ENCODE data around the gene P3H2. TPM values are rescaled to one million over a fixed set of nuclear protein-coding genes. Genes with fewer than 3 reads are reported as not detected.
"Not testable (repeated sequence)": the region's sequence is repeated elsewhere in the genome, so short reads cannot be mapped to it uniquely, and the experiment has no call there.

P3H2 gene
- total RNA-seq, 4 donors from 2014 or later: 29.9 to 73.3 (median 54.5) TPM

- WGBS: 86% methylated on average over 4 of the region's 4 CpGs
- peaks cover 2% of the 10 kb centered on the region for H3K4me1 ChIP-seq
- no peak for TF ChIP-seq POLR2AphosphoS5 (IDR thresholded peaks at IDR 0.05)
- no peak for TF ChIP-seq CTCF (IDR thresholded peaks at IDR 0.05)
- TF ChIP-seq EP300 (IDR thresholded peaks at IDR 0.05): no peak
- TF ChIP-seq POLR2A (IDR thresholded peaks at IDR 0.05): no peak
- H3K4me3 ChIP-seq: no peak overlapping the region
- H3K27ac ChIP-seq: no peak overlapping the region
- no peaks in the 10 kb centered on the region for H3K9me3 ChIP-seq
- no peaks in the 10 kb centered on the region for H3K36me3 ChIP-seq
- DNase-seq (ENCODE audit: low spot score in 2 of 2): no peak
- H3K27me3 ChIP-seq: no peaks in the 10 kb centered on the region
These were observed 46.3 kb upstream of the P3H2 start for GRCh38 chr3:190166948-190167347.

- DNase-seq (ENCODE audit: low spot score in 2 of 2): no peak
- no peaks in the 10 kb centered on the region for H3K9me3 ChIP-seq
- peaks cover 2% of the 10 kb centered on the region for H3K4me1 ChIP-seq
- H3K4me3 ChIP-seq: no peak overlapping the region
- H3K27ac ChIP-seq: no peak overlapping the region
- H3K27me3 ChIP-seq: no peaks in the 10 kb centered on the region
- H3K36me3 ChIP-seq: no peaks in the 10 kb centered on the region
- TF ChIP-seq POLR2A (IDR thresholded peaks at IDR 0.05) (no peak), CTCF (IDR thresholded peaks at IDR 0.05) (no peak), POLR2AphosphoS5 (IDR thresholded peaks at IDR 0.05) (no peak), EP300 (IDR thresholded peaks at IDR 0.05) (no peak)
These were observed 44.6 kb upstream of the P3H2 start for GRCh38 chr3:190165253-190165652.

- not testable (repeated sequence) for H3K27me3 ChIP-seq; H3K9me3 ChIP-seq; H3K4me3 ChIP-seq; H3K27ac ChIP-seq; H3K4me1 ChIP-seq; H3K36me3 ChIP-seq; DNase-seq (ENCODE audit: low spot score in 2 of 2)
- WGBS: 85% methylated on average over 9 of the region's 9 CpGs
These were observed 41.3 kb upstream of the P3H2 start for GRCh38 chr3:190162013-190162412.

DNA sequence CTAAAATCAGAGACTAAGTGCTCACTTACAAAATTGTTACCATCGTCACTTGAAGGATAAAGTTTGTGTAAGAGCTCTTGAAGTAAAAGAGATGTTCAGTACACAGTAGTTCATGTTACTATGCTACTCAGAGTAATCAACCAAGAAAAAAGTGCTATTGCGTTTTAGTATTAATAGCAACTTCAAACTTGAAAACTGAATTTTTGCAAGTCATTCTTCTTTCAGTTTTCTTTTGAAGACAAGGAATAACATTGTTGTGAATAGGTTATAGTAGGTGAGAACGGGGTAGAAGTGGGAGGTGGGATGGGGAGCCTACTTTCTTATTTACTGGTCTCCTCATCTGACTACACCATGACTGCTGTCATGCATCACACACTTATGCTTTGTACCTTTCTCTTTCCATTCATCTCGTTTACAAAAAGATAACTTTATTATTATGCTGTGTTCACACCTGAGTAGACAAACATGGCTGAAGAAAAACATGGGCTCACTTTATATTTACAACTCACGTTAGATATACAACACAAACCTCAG lies 39.3 kb upstream of the P3H2 start:
- no peak overlapping the region for H3K27ac ChIP-seq
- no peak for DNase-seq (ENCODE audit: low spot score in 2 of 2)
- no peak overlapping the region for H3K4me3 ChIP-seq
- TF ChIP-seq CTCF (IDR thresholded peaks at IDR 0.05): no peak
- TF ChIP-seq POLR2AphosphoS5 (IDR thresholded peaks at IDR 0.05): no peak
- no peak for TF ChIP-seq EP300 (IDR thresholded peaks at IDR 0.05)
- no peak for TF ChIP-seq POLR2A (IDR thresholded peaks at IDR 0.05)
- H3K9me3 ChIP-seq: no peaks in the 10 kb centered on the region
- H3K36me3 ChIP-seq: no peaks in the 10 kb centered on the region
- H3K27me3 ChIP-seq: no peaks in the 10 kb centered on the region
- peaks cover 11% of the 10 kb centered on the region for H3K4me1 ChIP-seq
- WGBS: 88% methylated on average over 5 of the region's 5 CpGs

DNA sequence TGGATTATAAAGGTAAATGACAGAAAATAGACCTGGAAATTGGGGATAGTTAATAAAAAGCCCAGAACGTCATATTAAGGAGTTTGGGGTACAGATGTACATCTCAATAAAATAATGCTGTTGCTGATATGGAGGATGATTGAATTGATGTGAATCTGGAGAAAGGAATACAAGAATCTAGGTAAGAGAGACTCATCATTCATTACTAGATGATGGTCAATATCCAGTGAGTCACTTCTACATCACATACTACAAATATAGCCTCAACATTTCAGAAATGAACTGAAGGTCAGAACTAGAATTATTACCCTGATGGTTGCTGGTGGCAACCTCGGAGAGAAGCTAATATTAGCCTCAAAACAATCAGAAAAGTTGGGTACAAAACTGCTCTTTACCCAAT lies 37.6 kb upstream of the P3H2 start:
- TF ChIP-seq CTCF (IDR thresholded peaks at IDR 0.05) (no peak), EP300 (IDR thresholded peaks at IDR 0.05) (no peak), POLR2AphosphoS5 (IDR thresholded peaks at IDR 0.05) (no peak), POLR2A (IDR thresholded peaks at IDR 0.05) (no peak)
- H3K4me1 ChIP-seq: peaks cover 11% of the 10 kb centered on the region
- H3K4me3 ChIP-seq: no peak overlapping the region
- H3K27ac ChIP-seq: no peak overlapping the region
- 57% methylated on average over 2 of the region's 2 CpGs for WGBS
- H3K9me3 ChIP-seq: no peaks in the 10 kb centered on the region
- H3K36me3 ChIP-seq: no peaks in the 10 kb centered on the region
- no peak for DNase-seq (ENCODE audit: low spot score in 2 of 2)
- no peaks in the 10 kb centered on the region for H3K27me3 ChIP-seq

GRCh38 chr3:190155752-190156151 lies 35.1 kb upstream of the P3H2 start:
- Histone ChIP-seq H3K9me3 (no peaks in the 10 kb centered on the region), H3K4me1 (peaks cover 11% of the 10 kb centered on the region), H3K4me3 (no peak overlapping the region), H3K27ac (peak overlapping the region; percentile 86), H3K36me3 (no peaks in the 10 kb centered on the region), H3K27me3 (no peaks in the 10 kb centered on the region)
- TF ChIP-seq EP300 (IDR thresholded peaks at IDR 0.05) (no peak), POLR2A (IDR thresholded peaks at IDR 0.05) (no peak), CTCF (IDR thresholded peaks at IDR 0.05) (no peak), POLR2AphosphoS5 (IDR thresholded peaks at IDR 0.05) (peak in 1 of 3 donors; percentile 26)
- WGBS: 38% methylated on average over 4 of the region's 4 CpGs
- no peak for DNase-seq (ENCODE audit: low spot score in 2 of 2)

Data from suprapubic skin (tissue), 4 donors.